Hematopoietic multipotent progenitor cell treated with erythropoietin and hydrocortisone succinate and interleukin-3 and kit ligand, for 8 days (in vitro differentiated cells): ENCODE data around the gene CXCL3.
A peak's percentile ranks its signal among the peaks of the same experiment; 100 is the strongest.

Experiments
- DNase-seq: peaks from one replicate; pipeline ENCODE4 v3.0.0-alpha.2; 2015

The CXCL3 gene

DNA sequence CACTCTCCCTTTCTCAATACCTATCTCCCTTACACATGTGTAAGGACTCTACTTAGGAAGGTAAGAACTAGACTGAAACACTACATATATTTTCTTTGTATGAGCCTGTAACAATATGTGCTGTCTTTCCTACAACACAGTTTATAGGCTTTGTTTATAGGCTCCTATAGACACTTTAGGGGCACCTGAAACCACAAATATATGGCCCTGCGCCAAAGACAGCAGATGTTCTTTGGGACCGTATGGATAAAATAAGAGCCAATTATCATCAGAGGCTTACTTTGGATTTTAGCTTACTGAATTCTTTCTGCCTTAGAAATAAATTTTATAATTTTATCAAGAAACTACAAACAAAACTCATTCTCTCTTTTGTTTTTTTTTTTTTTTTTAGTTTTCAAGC lies 16.6 kb upstream of the CXCL3 start:
- DNase-seq, result peak; percentile 79

DNA sequence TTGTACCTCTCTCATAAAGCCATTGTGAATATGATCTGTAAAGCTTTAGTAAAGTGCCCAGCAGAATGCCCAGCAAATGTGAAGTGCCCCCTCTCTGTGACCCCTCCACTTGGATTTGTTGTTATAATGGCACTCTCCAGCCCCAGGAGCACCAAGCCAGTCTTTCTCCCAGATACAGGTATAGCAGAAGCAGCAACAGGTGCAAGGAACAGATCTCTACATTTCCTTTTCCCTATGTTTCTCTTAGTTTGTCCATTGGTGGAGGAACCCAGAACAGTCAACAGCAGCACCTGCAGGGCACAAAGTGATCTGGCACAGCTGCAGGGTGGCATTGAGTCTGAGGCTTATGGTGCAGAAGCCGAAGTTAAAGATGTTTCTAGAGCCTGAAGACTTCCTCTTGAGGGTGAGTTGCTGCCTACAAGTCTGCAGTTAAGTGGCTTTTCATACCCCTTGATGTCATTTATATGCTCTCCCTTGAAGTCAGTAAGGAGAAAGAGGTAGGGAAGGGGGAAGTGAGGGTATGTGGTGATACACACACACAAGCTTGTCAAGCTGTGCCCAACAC lies 16.1 kb upstream of the CXCL3 start:
- DNase-seq, result no peak

GRCh38 chr4:74047152-74047551 lies 8.7 kb upstream of the CXCL3 start:
- DNase-seq, result no peak

GRCh38 chr4:74045772-74046171 lies 7.3 kb upstream of the CXCL3 start:
- no peak for DNase-seq

- no peak for DNase-seq
Observed at GRCh38 chr4:74045247-74045646, 6.8 kb upstream of the CXCL3 start.

DNA sequence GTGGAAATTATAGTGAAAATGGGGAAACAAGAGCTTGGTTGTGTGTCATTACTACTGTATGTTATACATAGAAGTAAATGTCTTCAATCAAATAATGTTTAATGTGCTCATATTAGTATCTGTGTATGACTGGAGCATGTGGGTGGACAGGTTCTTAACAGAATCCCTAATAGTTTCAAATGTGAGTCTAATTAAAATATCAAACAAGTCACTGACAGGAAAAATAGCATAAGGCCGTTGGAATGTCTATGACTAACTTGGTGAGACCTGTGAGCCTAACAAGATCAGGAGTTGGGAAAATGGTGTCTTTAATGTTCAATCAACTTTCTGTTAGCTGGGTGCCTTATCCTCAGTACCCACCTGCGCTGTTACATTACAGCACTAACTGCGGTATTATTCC lies 6.2 kb upstream of the CXCL3 start:
- no peak for DNase-seq

DNA sequence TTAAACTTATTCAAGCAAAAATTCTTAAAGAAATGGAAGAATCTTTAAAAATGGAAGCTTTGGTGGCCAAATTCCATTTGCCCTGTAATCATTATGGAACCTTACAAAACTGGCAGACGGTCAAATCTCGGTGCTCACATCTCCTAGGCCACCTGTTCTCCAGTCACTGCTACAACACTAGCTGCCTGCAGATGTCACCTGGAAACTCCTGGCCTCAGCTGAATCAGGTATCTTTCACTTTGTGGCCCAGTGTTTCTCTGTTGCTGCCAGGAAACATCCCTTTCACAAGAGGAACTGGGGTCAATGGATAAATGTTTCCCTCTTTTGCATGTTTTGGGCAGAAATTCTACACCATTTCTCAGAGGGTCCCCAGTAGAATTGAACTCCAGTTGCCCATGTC lies 4.2 kb upstream of the CXCL3 start:
- DNase-seq, result no peak

- no peak for DNase-seq
Observed at GRCh38 chr4:74041418-74041817, 2.9 kb upstream of the CXCL3 start.

GRCh38 chr4:74039315-74039763 lies 850 bp upstream of the CXCL3 start:
- DNase-seq, result no peak

DNA sequence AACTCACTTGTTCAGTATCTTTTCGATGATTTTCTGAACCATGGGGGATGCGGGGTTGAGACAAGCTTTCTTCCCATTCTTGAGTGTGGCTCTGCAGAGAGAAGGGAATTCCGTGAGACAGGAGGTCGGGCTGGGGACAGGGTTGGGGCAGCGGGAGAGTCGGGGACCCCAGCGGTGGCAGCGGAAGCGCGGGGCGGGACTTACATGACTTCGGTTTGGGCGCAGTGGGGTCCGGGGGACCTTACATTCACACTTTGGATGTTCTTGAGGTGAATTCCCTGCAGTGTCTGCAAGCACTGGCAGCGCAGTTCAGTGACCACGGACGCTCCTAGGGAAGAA lies 434 bp downstream of the CXCL3 start:
- no peak for DNase-seq

- DNase-seq, result peak; percentile 45
Observed at GRCh38 chr4:74037076-74037955, 1.2 kb downstream of the CXCL3 start.

DNA sequence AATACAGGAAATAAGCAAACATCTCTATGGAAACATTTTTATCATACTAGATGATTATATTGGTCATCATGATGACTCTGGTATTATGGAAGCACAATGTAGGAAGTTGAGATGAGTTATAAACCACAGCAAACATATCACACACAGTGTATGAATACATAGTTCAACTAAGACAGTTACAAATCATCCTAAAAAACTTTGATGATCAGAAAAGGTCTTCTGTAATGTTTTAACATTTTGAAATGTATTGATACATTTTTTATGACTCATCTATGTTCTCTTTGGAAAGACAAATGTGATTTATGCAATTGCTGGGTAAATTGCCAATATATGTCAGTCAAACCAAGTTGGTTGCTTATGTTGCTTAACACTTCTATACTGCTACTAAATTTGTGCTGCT lies 4.8 kb downstream of the CXCL3 start:
- no peak for DNase-seq

DNA sequence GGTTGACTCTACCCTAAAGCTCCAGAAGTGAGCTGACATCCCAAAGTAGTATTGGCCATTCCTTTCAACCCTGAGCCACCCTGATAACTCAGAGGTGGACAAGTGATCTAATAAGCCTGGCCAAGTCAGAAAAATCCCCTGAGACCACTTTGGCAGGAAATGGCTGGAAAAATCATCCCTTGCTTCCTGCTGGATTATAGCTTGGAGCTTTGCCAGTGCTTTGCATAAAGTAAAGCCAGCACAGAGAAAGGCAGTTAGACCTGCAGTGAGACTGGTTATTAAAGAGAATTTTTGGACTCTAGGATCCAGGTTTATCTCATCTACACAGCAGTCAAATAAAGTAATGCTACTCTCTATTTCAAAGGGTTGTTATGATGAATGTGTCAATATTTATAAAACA lies 6.4 kb downstream of the CXCL3 start:
- DNase-seq, result no peak

- no peak for DNase-seq
Observed at GRCh38 chr4:74031576-74031975, 6.9 kb downstream of the CXCL3 start.

DNA sequence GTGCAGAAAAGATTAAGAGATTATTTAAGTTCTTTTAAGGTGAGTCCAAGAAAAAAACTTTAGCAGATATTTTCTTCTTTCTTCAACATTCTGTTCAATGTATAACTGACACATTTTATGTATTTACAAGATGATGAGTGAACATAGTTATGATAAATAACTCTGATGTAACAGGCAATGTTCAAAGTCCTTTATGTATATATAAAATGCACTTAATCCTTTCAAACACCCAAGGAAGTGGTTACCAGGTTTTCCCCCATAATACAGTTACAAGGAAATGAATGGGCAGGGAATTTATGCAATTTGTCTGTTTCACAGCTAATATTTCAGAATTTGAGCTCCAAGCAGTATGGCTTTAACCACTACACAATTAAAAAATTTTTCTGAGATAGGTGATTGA lies 8.2 kb downstream of the CXCL3 start:
- no peak for DNase-seq

DNA sequence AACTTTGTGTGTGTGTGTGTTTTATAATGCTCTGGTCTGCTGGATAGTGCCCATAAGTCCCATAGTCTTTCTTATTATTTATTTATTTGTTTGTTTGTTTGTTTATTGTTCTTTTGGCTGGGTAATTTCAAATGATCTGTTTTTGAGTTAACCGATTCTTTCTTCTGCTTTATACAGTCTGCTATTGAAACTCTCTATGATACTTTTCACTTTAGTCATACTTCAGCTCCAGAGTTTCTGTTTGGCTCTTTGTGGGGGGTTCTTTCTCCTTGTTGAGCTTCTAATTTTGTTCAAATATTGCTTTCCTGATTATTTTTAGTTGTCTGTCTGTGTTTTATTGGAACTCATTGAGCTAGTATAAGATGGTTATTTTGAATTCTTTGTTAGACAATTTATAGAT lies 10.0 kb downstream of the CXCL3 start:
- DNase-seq, result no peak

- no peak for DNase-seq
Observed at GRCh38 chr4:74023709-74024108, 14.8 kb downstream of the CXCL3 start.

DNA sequence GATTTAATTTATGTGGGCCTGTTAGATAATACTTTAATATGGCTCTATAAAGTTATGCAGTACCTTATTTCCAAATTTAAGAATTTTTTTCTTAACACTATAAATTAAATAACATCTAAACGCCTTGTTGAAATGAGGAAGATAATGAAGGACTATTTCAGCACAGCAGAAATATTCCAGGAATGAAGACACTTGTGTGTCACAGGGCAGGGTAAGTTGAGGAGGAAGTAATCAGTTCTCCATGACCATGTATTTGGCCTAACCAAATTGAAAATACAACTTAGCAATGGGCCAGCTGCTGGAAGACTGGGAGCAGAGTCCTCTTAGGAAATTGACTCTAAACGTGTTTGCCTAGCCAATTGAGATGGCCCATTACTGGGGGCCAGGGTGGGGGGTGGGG lies 16.9 kb downstream of the CXCL3 start:
- DNase-seq, result no peak

- no peak for DNase-seq
Observed at GRCh38 chr4:74018771-74019170, 19.7 kb downstream of the CXCL3 start.

- DNase-seq, result no peak
Observed at GRCh38 chr4:74018116-74018515, 20.4 kb downstream of the CXCL3 start.

DNA sequence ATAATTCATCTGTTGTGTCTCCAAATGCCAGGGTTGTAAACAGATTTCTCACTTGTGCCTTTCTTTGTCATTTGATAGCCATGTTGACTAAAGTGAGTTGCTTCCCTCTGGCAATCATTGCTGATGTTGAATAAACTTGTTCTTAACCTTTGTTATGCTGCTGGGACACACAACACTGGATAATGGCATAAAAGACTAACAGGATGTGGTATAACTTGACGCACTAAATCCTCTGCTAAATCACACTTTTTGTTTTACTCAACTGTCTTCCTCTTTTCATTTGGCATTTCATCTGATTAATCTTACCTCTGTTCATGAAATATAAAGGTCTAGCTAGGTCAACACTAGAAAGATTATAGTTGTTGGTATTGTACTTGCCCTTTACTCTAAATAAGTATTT lies 22.4 kb downstream of the CXCL3 start:
- no peak for DNase-seq

DNA sequence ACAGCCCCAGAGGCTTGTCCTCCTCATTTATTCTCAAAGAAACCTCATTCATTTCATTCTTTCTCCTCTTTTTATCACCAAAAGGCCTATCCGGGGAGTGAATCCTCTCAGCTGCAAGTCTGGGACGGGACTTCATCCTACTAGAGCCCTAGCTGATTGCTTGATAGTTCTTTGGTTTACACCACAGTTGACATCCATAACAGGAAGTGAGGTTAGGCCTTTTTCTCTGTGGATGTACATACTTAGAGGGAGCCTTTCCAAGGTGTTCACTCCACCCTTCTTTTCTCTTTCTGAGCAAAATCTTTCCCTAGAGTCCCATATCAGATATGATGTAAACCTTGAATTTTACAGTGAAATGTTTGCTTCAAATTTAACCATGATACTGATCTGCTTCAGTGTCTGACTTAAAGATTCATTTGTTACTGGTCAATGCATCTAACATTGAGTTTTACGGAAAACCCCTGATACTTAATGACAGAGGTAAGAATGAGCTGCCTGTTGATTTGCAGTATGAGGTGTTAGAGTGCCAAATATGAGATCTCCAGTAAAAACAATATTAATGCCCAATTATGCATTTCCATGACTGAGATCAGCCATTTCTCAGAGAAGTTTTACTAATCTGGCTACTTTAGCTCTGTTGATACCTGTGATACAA lies 23.2 kb downstream of the CXCL3 start:
- DNase-seq, result no peak

GRCh38 chr4:74014332-74014731 lies 24.2 kb downstream of the CXCL3 start:
- no peak for DNase-seq

GRCh38 chr4:74013264-74013663 lies 25.2 kb downstream of the CXCL3 start:
- no peak for DNase-seq
